HG03342 (cell line): ENCODE data around the gene NRTN.
A peak's percentile ranks its signal among the peaks of the same experiment; 100 is the strongest.

Experiments used
- ATAC-seq: cut with Tn5 transposase; IDR thresholded peaks from one replicate; pipeline ENCODE4 v1.9.1; 2021; ENCODE audit warnings: mild to moderate bottlenecking, moderate library complexity; ENCODE audit not compliant: unreplicated experiment

The NRTN gene

DNA sequence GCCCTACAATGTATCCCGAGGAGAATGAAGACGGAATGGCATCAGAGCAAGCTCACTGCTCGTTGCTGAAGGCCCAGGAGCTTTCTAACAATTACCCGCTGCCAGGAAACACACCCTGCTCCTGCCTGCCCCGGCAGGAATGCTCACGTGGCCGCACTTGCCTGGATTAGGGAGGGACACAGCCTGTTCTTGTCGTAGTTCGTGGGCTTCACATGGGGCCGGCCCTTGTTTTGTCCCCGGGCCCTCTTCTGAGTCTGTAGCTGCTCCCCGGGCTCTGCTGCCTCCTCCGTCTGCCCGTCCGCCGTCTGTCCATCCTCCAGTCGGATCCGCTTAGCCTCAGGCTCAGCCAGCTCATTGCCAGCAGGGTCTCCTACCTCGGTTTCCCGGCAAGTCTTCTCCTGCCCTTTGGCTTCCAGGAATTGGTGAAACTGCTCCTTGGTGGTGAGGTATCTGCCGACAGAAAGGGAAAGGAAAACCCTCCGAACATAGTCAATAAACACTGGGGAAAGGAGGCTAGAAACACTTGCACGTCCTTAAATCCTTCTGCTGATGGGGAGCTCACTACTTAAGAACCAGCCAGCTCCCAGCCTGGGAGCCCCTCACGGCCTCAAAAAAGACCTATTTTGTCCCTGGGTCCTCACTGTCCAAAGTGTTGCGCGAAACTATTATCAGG, 14.8 kb upstream of the NRTN start:
- no peak for ATAC-seq

- peak; percentile 90 for ATAC-seq
Measured at GRCh38 chr19:5790559-5791520, 14.0 kb upstream of the NRTN start, which contains the start of gene DUS3L. Gene DUS3L (minus strand): TSS chr19:5791163. CDS start chr19:5791141, 22 bp downstream.

- no peak for ATAC-seq
Measured at GRCh38 chr19:5792224-5792623, 12.6 kb upstream of the NRTN start.

GRCh38 chr19:5793188-5793587, 11.7 kb upstream of the NRTN start:
- no peak for ATAC-seq

DNA sequence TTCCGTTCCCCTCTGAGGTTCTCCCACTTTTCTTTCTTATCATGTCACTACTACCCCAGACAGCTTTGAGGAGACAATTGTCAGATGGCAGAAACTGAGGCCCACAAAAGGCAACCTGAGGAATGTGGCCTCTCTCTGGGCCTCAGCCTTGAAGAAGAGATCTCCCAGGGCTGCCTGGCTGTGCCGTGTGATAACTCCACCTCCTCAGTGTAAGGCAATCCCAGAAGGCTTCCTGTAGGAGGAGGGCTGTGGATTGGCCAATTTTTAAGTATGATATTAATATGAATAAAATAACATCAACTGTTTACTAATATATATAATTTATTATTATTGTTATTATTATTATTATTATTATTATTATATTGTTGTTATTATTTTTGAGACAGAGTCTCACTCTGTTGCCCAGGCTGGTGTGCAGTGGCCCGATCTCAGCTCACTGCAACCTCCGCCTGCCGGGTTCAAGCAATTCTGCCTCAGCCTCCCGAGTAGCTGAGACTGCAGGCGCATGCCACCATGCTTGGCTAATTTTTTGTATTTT, 9.4 kb upstream of the NRTN start:
- no peak for ATAC-seq

- ATAC-seq = no peak
Measured at GRCh38 chr19:5798244-5798643, 6.6 kb upstream of the NRTN start.

DNA sequence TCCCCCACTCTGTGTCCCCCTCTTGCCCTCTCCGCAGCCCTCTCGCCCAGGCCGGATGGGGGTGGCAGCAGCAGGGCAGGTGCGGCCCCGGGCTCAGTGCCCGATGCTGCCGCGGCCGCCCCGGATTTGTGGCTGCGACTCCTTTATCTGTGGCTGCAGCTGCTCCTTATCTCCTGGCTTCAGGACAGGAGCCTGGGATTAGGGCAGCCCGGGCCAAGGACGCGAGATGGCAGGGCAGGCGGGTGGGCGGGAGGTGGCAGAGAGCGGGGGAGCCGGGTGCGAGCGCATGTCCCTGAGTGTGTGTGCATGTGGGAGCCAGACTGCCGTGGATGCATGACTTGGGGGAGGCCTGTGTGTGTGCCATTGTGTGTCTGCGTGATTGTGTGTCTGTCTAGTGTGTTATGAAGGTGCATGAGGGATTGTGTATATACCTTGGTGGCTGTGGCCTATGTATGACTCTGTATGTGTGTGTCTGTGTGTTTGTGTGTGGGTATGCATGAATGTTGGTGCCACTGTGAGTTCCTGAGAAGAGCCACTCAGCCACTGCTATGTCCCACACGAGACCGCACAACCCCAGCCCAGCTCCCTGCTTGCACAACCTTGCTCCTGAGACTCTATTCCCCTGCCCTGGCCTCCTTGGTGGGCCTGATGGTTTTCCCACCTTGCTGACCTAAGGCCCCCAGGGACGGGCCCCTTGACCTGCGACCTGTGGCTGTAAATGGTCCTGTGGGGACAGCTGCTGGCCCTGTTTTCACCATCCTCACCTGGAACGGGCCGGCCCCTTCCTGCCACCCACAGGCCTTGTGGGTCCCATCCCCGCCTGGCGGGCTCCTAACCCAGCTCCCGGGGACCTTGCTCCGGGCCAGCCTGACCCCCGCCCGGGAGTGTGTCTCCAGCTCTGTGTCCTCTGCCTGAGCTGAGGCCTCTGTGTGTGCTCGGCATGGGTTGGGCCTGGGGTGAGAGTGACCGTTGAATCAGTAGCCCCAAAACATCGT, 5.3 kb upstream of the NRTN start:
- ATAC-seq = no peak

DNA sequence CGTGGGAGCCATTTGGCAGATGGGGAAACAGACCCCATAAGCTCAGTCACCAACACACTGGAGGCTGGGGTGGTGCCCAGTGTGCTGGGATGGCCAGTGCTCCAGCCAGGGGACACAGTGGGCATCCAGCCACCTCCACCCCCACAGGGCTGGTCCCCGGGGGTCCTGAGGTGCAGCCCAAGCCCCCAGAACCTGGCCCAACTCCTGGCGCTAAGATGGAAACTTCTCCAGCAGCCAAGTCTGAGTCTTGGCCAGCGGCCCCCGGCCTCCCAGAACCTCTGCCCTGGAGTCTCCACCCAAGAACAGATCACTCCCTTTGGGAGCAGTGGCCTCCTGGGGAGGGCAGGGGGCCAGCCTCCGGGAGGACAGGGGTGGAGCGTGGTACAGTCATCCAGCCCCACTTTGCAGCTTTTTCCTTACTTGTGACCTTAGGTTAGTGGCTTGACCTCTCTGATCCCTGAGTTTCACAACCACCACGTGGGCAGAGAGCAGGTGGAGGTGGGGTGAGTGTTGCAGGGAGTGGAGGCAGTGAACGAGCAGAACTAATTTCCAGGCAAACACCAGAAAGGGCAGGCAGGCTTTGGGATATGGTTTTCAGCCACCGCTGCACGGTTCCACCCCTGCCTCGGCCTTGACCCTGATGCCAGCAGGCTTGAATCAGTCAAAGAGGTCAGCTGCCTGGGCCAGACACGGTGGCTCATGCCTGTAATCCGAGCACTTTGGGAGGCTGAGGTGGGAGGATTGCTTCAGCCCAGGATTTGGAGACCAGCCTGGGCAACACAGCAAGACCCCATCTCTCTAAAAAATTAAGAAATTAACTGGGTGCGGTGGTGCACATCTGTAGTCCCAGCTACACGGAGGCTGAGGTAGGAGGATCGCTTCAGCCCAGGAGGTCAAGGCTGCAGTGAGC, 4.3 kb upstream of the NRTN start:
- ATAC-seq = no peak

DNA sequence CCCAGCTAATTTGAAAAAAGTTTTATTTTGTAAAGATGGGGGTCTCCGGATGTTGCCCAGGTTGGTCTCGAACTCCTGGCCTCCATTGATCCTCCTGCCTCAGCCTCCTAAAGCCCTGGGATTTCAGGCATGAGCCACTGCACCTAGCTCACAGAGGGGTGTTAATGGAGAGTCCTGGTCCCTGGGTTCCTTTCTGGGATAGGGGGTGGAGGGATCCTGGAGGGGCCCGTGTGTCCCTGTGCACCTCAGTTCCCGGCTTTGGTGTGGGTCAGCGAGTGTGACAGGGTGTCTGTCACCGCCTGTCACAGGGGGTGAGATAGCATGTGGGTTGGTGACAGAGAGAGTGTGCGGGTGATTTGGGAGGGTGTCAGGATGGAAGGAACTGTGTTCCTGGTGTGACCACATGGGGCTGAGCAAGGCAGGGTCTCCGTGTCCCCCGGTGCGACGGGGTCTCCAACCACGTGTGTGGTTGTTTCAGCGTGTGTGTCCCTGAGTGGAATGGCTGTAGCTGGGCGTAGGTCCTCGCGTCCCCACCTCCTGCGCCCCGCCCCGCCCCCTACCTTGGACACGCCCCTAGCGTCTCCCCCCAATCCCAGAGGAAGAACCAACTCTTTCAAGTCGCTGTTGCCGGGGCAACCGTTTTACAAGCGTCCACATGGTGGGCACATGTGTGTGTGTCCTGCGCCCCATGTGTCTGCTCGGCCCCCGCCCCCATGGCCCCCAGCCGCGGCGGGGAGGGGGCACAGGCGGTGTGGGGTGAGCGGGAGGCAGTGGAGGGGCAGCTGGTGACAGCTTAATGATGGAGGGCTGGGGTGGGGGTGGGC, 2.9 kb upstream of the NRTN start:
- ATAC-seq = no peak

- no peak for ATAC-seq
Measured at GRCh38 chr19:5803441-5803751, 1.5 kb upstream of the NRTN start.

- peak; percentile 74 for ATAC-seq
Measured at GRCh38 chr19:5803752-5804515, 933 bp upstream of the NRTN start.

DNA sequence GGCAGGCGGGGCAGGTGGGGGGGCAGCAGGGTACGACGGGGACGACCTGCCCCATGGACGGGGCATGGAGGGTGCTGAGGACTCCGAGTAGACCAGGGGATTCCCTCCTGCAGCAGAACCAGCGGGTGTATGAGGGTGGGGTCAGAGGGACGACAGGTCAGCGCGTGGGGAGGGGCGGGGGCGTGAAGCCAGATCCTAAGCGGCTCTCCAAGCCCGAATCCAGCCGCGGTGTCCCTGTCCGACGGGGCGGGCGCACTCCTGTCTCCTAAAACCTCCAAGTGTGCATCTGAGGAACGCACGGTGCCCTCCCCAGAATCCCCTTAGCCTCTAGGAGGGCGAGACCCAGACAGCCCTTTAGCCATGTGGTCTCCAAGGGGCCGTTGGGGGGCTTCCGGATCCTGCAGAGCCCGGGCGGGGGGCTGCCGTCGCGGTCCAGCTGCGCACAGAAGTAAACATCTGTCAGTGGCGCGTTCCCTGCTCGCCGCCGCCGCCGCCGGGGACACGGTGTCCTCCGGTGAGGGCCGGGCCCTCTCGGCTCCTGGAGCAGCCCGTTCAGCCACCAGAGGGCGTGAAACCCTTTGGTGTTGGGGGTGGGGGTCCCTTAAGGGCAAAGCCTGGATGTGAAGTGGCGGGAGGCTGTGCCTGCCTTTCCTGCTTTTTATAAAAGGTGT, 730 bp downstream of the NRTN start:
- ATAC-seq = no peak

- ATAC-seq = no peak
Measured at GRCh38 chr19:5806133-5806489, 1.2 kb downstream of the NRTN start.

GRCh38 chr19:5806905-5807304, 2.0 kb downstream of the NRTN start:
- no peak for ATAC-seq

- no peak for ATAC-seq
Measured at GRCh38 chr19:5808120-5808816, 3.4 kb downstream of the NRTN start.

DNA sequence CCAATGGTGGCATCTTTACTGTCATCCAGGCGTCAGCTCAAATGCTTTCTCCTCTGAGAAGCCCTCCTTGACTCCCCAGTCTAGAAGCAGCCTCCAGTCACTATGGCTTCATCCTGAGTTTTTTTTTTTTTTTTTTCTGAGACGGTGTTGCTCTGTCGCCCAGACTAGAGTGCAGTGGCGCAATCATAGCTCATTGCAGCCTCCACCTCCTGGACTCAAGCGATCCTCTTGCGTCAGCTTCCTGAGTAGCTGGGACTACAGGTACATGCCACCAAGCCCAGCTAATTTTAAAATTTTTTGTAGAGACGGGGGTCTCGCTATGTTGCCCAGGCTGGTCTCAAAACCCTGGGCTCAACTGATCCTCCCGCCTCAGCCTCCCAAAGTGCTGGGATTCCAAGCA, 4.2 kb downstream of the NRTN start:
- ATAC-seq = no peak

- ATAC-seq = no peak
Measured at GRCh38 chr19:5809469-5809868, 4.6 kb downstream of the NRTN start.
